ENCODE results near the gene ARHGEF5.
"Not testable (repeated sequence)": the region's sequence is repeated elsewhere in the genome, so short reads cannot be mapped to it uniquely, and the experiment has no call there.

Gene ARHGEF5

DNA sequence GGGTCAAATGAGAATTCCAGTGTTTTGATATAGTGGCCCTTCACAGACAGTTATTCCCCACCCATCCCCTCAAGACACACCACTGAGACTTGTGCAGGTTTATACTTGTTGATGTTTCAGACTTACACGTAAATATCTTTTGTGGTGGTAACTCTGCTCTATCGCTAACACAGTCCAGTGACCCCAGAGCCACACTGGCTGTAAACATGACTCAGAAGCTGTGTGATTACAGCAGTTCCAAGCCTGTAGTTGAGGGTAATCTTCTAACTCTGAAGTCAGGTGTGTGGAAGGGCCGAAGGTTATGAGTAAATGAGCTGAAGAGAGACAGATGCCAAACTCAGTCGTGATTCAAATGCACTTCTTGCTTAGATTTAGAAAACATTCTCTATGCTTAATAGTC is 28.9 kb downstream of the ARHGEF5 start:
- no peak for DNase-seq (ENCODE audit: low spot score)

DNA sequence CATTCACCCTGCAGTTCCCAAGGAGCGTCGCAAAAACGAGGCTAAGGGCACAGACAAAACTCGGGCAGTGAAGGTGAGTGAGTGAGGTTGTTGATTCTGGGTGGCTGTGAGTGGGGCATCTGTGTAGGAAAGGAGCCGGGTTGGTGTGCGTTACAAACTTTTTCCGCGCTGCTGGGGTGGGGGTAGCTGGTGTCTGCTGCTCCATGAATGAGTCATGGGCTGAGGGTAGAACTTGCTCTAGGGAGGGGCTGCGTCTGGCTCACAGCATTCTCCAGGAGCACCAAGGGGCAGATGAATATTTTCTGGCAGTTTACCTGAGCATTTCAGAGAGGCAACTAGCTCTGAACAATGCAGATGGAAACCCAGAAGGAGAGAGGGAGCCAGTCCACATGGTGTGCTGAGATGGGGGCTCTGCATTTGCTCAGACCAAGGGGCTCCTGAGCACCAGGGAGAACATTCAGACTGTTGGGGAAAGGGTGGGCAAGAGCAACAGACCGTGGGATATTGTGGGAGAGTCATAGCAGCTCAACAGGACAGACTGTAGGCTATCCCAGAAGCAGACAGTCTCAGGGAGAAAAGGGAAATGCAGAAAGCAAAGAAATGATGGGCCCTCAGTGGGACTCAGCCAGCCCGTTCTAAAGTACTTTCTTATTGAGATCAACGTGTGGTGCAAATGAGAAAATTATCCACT is 29.5 kb downstream of the ARHGEF5 start:
- no peak for DNase-seq (ENCODE audit: low spot score)

DNA sequence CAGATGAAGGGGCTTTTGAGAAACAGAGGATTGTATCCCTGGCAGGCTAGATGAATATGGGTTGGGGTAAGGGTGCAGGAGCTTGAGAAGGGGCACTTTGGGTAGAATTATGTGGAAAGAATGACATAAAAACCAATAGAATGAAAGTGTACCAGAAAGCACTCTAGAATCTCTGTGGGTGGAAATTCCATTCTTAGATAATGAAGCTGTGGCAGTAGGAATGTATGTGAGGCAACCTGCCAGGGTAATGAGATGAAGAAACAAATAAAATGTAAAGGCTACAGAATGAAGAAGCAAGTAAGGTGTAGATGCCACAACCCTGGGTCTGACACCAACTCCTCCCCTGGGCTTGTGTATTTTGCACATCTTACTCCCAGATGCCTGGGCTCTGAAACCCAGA is 31.5 kb downstream of the ARHGEF5 start:
- DNase-seq (ENCODE audit: low spot score): no peak

DNA sequence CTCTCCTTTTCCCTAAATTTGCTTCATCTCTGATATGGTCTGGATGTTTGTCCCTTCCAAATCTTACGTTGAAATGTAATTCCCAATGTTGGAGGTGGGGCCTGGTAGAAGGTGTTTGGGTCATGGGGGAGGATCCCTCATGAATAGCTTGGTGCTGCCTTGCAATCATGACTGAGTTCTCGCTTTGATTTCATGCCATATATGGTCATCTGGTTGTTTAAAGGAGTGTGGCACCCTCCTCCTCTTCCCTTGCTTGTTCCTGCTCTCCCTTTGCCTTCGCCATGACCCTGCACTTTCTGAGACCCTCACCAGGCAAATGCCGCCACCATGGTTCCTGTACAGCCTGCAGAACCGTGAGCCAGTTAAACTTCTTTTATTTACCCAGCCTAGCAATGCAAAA is 33.7 kb downstream of the ARHGEF5 start:
- DNase-seq (ENCODE audit: low spot score): no peak

DNA sequence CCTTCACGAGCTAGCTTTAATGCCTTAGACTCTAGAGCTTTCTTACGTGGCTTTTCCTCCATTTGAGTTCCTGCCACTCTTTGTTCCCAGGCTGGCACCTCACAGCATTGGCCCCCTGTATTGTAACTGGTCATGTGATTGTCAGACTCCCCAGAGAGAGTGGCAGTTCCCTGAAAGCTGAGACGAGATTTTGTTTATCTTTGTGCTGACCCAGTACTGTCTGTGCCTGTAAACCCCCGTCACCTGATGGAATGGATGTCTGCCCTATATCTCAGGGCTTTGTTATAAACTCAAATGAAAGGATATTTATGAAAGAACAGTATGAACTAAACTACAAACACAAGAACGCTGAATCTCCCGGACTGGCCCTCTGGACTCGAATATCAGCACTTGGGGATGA is 35.3 kb downstream of the ARHGEF5 start:
- no peak for DNase-seq (ENCODE audit: low spot score)

DNA sequence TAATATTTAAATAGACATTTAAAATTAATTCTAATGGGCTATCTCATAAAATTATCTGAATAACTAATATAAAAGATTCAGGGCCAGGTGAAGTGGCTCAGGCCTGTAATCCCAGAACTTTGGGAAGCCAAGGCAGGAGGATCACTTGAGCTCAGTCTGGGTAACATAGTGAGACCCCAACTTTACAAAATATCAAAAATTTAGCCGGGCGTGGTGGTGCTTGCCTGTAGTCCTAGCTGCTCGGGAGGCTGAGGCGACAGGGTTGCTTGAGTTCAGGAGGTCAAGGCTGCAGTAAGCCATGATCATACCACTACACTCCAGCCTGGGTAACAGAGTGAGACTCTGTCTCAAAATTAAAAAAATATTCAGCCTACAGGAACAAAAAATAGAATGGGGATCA is 35.8 kb downstream of the ARHGEF5 start:
- DNase-seq (ENCODE audit: low spot score): no peak

DNA sequence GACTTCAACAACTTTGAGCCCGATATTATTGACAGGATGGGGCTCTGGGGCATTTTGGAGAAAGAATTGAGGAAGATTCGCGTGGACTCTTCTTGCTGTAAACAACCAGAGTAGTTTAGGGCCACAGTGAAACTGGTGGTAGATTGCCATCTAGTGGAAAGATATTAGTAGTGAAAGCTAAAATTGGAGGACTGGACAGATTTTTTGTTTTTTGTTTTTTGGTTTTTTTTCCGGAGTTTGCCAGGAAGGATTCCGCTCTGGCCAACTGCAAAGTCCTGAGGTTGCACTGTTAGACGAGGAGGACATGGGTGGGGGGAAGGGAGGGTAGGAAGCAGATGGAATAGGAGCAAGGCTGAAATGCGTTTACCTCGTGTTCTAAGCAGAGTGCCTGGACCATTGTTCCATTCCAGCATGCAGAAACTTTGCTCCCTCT is 36.6 kb downstream of the ARHGEF5 start:
- peak; percentile 68 for DNase-seq (ENCODE audit: low spot score)

DNA sequence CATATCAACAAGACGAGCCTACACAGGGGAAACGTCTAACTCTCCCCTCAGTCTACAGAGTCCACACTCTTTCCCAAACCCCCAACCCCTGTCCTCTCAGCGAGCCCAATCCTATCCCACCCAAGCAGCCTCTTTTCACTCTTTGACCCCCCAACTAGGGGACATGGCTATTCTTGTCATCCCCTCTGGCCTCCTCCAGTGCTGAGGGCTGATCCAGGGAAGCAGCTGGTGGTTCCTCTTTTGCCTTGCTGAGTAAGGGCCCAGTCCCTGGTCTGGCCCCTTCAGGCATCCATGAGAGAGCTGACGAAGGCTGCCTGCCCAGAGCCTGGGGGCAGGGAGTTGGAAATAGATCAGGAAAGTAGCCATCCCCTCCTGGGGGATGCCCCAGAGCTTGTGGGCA is 41.9 kb downstream of the ARHGEF5 start:
- DNase-seq (ENCODE audit: low spot score): no peak

DNA sequence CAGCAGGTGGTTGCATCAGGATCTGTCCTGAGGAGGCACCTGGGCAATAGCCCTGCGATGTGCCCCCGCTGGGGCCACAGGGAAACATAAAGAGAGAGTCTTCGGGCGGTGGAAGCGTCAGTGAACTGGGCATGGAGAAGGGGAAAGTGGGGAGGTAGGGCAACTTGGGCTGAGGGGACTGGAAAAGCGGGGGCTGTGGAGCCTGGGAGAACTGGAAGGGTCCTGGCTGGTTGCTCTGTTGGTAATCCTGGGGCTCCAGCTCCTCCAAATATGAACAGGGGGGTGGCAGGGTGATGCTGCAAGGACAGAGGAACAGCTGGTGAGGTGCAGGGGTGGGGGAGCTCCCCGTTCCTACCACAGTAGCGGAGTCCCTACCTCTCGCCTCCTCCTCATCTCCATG is 43.1 kb downstream of the ARHGEF5 start:
- no peak for DNase-seq (ENCODE audit: low spot score)

DNA sequence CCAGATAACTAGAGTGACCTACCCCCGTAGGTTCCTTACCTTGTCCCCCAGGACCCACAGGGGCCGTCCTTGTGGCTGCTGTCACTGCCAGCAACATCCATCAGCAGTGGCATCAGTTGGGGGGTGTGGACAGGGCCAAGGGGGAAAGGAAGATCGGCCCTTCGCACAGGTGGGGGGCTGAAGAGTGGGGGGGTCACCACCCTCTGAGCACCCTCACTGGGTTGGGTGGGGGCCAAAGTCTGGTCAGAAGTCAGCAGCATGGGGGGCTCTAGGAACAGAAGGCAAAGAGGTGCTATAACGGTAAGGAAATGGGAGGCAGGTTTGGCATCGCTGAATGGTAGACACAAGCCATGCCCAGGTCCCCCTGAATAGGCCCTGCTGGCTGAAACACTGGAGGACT is 43.7 kb downstream of the ARHGEF5 start:
- DNase-seq (ENCODE audit: low spot score): no peak

DNA sequence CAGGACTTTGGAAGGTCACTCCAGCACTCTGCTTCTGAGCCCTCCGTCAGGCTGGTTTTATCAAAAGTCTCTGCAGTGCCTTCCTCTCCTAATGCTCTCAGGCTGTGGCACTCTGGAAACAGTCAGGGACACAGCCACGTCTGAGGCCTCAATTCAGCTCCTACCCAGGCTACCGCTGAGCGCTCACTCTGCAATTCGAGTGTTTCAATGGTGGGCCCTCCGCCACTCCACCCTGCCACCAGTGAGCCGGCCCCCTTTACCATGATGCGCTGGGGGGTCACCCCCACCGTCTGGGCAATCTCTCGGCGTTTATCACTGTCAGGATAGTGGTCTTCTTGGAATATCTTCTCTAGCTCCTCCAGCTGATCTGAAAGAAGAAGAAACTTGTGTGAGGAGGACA is 44.7 kb downstream of the ARHGEF5 start:
- DNase-seq (ENCODE audit: low spot score): no peak

DNA sequence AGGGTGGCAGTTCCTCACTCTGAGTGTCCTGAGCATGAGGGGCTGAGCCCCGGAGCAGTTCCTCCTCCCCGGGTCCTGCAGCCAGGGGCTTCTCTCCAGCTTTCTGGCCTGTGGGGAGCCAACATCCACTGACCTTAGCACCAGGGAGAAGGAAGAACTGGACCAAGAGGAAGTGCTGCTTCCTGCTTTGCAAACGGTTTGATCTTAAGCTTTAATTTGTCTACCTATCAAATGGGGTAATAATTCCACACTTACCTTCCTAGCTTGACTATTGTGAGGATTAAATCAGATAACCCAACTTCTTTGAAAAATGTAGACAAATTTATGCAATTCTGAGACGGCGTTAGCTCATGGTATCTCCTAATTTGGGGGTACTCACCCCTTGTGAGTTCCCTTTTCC is 46.3 kb downstream of the ARHGEF5 start:
- DNase-seq (ENCODE audit: low spot score): no peak

DNA sequence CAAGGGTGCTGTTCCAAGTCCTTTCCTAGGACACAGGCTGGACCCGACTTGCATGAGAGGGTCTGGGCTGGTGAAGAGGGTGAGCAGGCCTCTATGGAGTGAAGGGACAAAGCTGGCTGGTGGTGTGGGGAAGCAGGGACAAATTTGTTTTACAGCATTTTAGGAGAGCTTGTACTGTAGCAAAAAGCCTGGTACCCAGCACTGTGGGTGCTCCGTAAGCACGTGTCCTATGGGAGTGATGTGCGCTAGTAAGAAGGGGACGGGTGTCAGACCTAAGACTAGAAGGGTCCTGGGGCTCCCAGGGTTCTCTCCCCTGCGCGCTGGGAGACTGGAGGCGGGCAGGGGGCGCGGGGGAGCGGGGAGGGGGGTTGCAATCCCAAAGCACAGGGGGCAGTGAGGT is 47.9 kb downstream of the ARHGEF5 start:
- DNase-seq (ENCODE audit: low spot score): no peak

DNA sequence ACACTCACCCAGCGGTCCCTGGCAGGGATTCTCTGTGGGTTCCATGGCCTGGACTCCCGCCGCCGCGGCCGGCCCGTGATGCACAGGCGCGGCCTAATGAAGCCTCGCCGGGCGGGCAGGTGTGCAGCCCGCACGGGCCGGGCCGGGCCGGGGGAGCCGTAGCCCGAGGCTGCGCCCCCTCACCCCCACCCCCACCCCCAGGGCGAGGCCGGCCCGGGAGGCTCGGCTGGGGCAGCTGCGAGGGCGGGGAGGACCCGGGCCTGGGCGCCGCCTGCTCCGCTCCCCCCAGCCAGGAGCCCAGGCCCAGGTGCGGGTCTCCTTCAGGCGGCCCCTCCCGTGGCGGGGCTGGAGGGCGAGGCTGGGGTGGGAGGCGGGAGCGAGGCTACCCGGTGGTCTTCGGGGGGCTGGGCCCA is 48.5 kb downstream of the ARHGEF5 start, which contains the start of gene NOBOX:
TSS of gene NOBOX (minus strand) at position 45 of the 413 bp plus-strand sequence.
- no peak for DNase-seq (ENCODE audit: low spot score)

DNA sequence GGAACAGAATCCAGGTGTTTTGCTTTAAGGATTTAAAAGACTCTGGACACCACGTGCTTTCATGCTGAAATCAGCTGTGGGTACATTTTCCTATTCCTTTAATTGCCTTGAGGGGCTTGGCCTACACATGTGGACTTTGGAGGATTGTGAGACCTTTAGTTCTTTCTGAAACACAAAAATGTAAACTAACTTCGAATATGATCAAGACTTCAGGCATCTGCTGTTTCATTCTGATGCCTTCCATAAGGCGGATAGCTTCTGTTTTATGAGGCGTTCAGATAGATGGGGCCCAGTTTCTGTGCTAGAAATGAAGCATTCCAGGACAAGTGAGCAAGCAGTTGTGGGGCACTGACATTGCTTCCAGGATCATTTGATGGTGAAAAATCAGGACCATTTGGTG is 49.7 kb downstream of the ARHGEF5 start:
- no peak for DNase-seq (ENCODE audit: low spot score)

DNA sequence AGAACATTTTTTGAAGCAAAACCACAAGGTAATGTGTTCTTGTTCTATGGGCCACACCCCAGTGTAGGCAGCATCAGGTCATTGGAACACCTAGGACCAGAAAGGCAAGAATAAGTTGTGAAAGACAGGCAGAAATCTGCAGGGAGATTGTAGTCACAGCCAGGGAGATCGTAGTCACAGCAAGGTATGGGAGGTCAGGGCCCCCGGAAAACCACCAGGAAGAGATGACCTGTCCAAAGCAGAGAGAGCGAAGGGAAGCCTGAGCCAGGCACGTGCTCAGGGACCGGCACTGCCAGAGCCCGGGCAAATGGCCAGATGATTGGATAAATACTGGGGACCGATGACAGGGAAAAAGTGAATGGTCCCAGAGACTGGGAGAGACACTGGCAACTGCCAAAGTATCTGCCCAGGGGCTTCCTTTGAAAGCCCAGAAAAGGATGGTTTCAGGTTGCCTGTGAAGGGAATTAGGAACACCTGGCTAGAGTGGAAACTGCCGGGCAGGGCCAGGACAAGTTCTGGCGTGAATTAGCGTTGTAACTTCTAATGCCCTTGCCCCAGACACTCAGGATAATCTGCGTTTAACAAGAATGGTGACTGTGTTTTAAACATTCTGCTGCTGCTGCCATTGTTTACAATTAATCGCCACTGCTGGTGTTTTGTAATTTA is 52.2 kb downstream of the ARHGEF5 start:
- DNase-seq (ENCODE audit: low spot score): no peak

DNA sequence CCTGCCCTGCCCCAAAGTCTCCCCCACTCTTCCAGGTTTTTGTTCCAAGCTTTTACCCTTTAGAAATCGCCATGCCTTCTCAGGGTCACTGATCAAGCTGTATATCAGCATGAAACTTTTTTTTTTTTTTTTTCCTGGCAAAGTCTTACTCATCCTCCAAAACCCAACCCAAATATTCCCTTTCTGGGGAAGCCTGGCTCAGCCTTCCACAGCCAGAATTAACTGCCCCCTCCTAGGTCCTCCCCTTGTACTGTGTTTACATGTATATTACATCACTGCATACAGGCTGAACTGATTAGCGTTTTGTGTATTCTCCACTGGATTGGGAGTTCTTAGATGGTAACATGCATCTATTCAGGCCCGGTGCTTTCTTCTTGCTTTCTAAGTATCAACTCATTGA is 52.9 kb downstream of the ARHGEF5 start:
- no peak for DNase-seq (ENCODE audit: low spot score)

DNA sequence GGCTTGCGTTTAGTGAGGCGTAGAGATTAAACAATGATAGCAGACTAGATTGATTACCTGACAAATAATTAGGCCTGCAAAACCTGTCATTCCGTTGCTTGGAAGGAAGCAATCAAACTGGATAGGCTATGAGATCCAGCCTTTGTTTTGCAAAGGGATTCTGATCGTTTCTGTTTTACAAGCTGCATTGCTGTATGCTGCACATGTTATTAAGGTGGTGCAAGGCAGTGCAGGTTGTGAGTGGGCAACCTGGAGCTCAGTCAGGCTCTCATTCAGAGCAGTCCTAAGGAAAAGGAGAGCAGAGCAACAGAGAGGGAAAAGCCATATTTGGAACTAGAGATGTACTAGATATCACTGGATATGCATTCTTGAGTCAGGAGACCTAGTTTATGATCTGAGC is 55.2 kb downstream of the ARHGEF5 start:
- no peak for DNase-seq (ENCODE audit: low spot score)

DNA sequence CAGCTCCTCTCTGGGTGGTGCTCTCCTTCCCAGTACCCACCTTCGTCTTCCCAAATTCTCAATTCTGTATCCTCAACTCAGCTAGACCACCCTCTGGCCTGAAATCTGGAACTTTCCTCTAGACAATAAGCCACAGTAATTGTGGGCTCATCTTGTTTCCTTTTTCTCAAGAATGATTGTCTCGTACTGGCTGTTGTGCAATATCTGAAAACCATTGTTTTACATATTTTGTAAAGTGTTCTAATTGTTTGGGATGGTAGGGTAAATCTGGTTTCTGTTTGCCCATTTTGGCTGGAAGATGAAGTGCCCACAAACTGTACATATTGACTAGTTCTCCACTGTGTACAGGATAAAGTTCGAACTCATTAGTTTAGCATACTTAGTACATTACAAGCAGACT is 59.6 kb downstream of the ARHGEF5 start:
- DNase-seq (ENCODE audit: low spot score): no peak

DNA sequence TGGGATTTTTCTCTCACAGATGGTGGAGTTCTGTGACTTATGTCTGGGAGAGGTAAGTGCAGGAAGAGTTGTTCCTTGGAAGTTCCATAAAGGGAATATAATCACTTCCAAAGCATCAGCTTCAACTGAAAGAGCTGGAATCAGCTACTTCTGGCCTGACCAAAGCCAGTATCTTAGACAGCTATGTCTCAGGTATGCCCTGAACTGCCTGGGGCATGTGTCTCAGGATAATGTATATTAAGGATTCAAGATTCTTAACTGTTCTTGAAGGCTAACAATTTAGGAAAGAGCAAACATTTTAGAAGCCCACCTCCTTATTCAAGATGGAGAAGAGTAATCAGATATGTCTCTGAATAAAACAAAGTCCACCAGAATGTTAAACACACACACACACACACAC is 60.7 kb downstream of the ARHGEF5 start:
- no peak for DNase-seq (ENCODE audit: low spot score)

DNA sequence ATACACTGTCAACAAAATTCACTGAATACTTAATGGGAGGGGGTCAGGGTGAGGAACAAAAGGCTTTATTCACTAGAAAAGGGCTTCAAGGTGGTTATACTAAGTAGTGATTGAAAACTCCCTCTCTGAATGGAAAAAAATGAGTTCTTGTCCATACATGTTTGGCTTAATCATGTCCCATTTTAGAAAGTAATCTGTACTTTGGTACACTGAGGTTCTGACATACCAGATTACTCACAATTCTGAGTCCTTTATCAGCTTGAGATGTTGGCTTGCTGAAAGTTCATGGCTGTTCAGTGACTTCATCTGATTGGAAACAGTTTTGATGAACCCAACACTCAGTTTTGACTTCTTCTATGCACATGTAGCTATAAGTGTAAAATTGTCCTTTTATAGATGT is 61.1 kb downstream of the ARHGEF5 start:
- DNase-seq (ENCODE audit: low spot score): no peak

DNA sequence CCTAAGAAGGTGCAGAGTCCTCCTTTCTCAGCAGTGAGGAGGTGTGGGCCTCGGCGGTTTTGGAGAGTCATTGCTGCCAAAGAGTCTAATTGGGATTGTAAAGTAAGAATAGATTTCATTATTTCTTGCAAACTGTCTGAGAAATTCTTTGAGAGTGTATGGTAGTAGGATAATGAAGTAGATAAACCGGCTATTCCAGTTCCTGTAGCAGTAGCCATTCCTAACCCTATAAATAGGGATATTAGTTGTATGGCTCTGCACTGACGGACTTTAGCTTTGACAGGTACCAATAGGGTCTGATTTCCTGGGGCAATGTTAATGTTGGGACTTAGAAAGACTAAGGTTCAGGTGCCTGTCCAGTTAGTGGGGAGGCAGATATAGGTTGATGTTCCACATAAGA is 63.7 kb downstream of the ARHGEF5 start:
- DNase-seq (ENCODE audit: low spot score): not testable (repeated sequence)

DNA sequence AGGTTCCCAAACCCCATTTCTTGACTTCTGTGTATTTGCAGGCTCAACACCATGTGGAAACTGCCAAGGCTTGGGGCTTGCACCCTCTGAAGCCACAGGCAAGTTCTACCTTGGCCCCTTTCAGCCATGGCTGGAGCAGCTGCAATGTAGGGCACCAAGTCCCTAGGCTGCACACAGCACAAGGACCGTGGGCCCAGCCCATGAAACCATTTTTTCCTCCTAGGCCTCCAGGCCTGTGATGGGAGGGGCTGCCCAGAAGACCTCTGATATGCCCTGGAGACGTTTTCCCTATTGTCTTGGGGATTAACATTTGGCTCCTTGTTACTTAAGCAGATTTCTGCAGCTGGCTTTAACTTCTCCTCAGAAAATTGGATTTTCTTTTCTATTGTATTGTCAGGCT is 72.3 kb downstream of the ARHGEF5 start:
- not testable (repeated sequence) for DNase-seq (ENCODE audit: low spot score)

DNA sequence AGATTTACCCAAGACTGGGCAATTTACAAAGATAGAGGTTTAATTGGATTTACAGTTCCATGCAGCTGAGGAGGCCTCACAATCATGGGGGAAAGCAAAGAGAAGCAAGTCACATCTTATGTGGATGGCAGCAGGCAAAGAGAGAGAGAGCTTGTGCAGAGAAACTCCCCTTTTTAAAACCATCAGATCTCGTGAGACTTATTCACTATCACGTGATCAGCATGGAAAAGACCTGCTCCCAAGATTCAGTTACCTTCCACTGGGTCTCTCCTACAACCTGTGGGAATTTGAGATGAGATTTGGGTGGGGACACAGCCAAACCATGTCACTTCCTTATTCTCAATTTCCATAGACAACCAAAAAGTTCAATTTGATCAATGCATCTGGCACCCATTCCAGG is 73.2 kb downstream of the ARHGEF5 start:
- no peak for DNase-seq (ENCODE audit: low spot score)

Measured in CD4-positive, alpha-beta T cell treated with Interleukin-2 at 100 ng/mL for 4 hours (primary cell).